ENCODE measurements around the gene HEATR3.

Gene HEATR3

GRCh38 chr16:50152807-50153595 is 87.2 kb downstream of the HEATR3 start, which contains the start of gene TENT4B:
Gene TENT4B, plus strand, starts transcription at chr16:50153306. Its CDS starts 316 bp downstream, at chr16:50153622.
- DNase-seq (ENCODE audit: low read depth in 4 of 4, low spot score in 1 of 4) = peak; percentile 53 to 80 (median 72)

- peak in 1 of 4 experiments; percentile 17 for DNase-seq (ENCODE audit: low read depth in 4 of 4, low spot score in 1 of 4)
Observed at GRCh38 chr16:50153596-50154419, 88.0 kb downstream of the HEATR3 start.

DNA sequence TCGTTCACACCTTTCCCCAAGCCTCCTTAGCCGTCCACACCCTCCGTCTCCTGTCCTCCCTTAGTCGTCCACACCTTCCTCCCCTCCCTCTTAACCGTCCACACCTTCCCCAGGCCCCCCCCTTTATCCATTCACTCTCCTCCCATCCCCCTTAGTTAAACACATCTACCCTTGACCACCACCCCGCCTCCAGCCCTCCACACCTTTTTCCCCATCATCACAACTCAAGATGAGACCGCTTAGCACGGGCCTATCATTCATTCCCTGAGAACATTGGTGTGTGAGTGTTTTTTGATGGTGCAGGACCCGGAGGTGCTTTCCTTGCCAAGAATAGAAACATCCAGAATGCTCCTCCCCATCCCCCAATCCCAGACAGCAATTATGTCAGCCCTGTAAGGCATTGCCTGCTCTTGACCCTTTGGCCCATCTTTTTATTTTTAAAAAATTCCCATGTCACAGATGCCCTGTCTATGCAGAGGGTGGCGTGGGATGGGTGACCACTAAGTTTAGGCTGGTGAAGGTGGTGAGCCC is 88.7 kb downstream of the HEATR3 start:
- no peak for DNase-seq (ENCODE audit: low read depth in 4 of 4, low spot score in 1 of 4)

DNA sequence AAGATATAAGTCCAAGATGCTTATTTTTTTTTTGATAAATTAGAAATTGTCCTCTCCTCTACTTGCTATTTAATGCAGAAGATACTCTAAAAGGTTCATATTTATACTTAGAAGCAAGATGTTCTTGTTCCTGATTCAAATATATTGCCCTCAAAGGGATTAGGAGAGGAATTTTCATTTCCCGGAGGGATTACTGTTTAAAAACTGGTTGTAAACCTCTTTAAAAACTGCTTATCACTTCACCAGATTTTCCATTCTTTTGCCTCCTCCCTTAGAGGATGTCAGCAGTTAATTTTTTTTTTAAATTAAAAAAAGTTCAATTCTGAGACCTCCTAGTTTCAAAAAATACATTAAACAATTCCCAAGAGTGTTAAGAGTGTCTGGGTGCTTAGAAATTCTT is 90.2 kb downstream of the HEATR3 start:
- no peak for DNase-seq (ENCODE audit: low read depth in 4 of 4, low spot score in 1 of 4)
